HCT116 (cell line): Measurements from ENCODE around the gene RASSF3. TPM values are rescaled to one million over a fixed set of nuclear protein-coding genes. Genes with fewer than 3 reads are reported as not detected.

Source experiments
- ATAC-seq: fragments of 200-7000 bp; cut with Tn5 transposase; 2 replicates; pipeline ENCODE4 v1.9.1; 2020; ENCODE audit warnings: mild to moderate bottlenecking, moderate library complexity
- BruUV-seq: library from RNA; stranded (reverse); fragments of 400-500 nt; replicated peaks from 2 replicates; lab custom pipeline; 2021; lab: Mats Ljungman, UMichigan
- CTCF ChIA-PET: fragments of 300-600 bp; sonication (Branson Sonifier 250); formaldehyde crosslinking; loops from one replicate; lab custom pipeline; 2021; ENCODE audit warnings: antibody characterized with exemption; lab: Charles Lee
- POLR2A ChIA-PET: fragments of 300-600, 350-600 bp; sonication (Branson Sonifier 250); formaldehyde crosslinking; loops from one replicate; lab custom pipeline; 2021; ENCODE audit warnings: antibody characterized with exemption; lab: Charles Lee
- RAD21 ChIA-PET, 2 experiments: fragments of 300-600 bp; sonication (Branson Sonifier 250); formaldehyde crosslinking; loops; one replicate each; lab custom pipeline; 2023; ENCODE audit warnings: low total read pairs in 2 of 2; ENCODE audit not compliant: uncharacterized antibody in 2 of 2, unreplicated experiment in 2 of 2, low non-redundant PET in 1 of 2; lab: Charles Lee
- DNase-seq: peaks from one replicate; pipeline ENCODE4 v3.0.0-alpha.2; 2010; ENCODE audit warnings: low read depth, low spot score
- H2AFZ ChIP-seq: fragments of 200-600 bp; shearing (Covaris generic), sonication (generic); 2 replicates; pipeline ENCODE4 v1.6.1; 2017; ENCODE audit warnings: low read depth, mixed run types, mixed read lengths, antibody characterized with exemption, low read length; ENCODE audit not compliant: poor library complexity, severe bottlenecking
- H3K27ac ChIP-seq: 2 replicates; pipeline ENCODE4 v1.5.1; 2012; ENCODE audit warnings: low read depth, low read length
- H3K27me3 ChIP-seq: fragments of 200-600 bp; sonication (generic); 2 replicates; pipeline ENCODE4 v1.6.1; 2016; ENCODE audit warnings: mixed run types, low read length, mixed read lengths; ENCODE audit not compliant: insufficient read depth
- H3K36me3 ChIP-seq, 2 experiments: fragments of 200-500 bp in 1 of 2; fragments of 200-600 bp in 1 of 2; sonication (Bioruptor generic) in 1 of 2; sonication (generic) in 1 of 2; 2 replicates each; pipeline versions ENCODE4 v1.5.1 to v1.6.1; 2014 to 2016; ENCODE audit warnings: low read length in 2 of 2, inconsistent platforms in 1 of 2, mixed read lengths in 1 of 2, mixed run types in 1 of 2; ENCODE audit not compliant: insufficient read depth in 2 of 2, control insufficient read depth in 1 of 2
- H3K4me1 ChIP-seq, 2 experiments: fragments of 200-600 bp in 1 of 2; sonication (generic) in 1 of 2; 2 replicates each; pipeline versions ENCODE4 v1.5.1 to v1.6.1; 2012 to 2017; ENCODE audit warnings: low read length in 2 of 2, inconsistent platforms in 1 of 2, mild to moderate bottlenecking in 1 of 2, mixed read lengths in 1 of 2, mixed run types in 1 of 2, moderate library complexity in 1 of 2; ENCODE audit not compliant: insufficient read depth in 2 of 2, control insufficient read depth in 1 of 2
- H3K4me2 ChIP-seq: fragments of 200-600 bp; sonication (generic); 2 replicates; pipeline ENCODE4 v1.6.1; 2017; ENCODE audit warnings: mixed run types, low read length, mixed read lengths
- H3K4me3 ChIP-seq, 2 experiments: fragments of 200-600 bp in 1 of 2; sonication (generic) in 1 of 2; replicated peaks in 1 of 2; 2 replicates each; pipeline ENCODE4 v1.5.1; 2011 to 2016; ENCODE audit warnings: low read length in 2 of 2, control low read depth in 1 of 2, low read depth in 1 of 2, mild to moderate bottlenecking in 1 of 2, mixed read lengths in 1 of 2, mixed run types in 1 of 2
- H3K79me2 ChIP-seq: fragments of 200-600 bp; sonication (generic); 2 replicates; pipeline ENCODE4 v1.6.1; 2017; ENCODE audit warnings: mild to moderate bottlenecking, mixed run types, low read length, moderate library complexity, mixed read lengths; ENCODE audit not compliant: insufficient read depth
- H3K9ac ChIP-seq: fragments of 200-600 bp; sonication (generic); 2 replicates; pipeline ENCODE4 v1.6.1; 2016; ENCODE audit warnings: low read length, mixed read lengths
- H3K9me2 ChIP-seq: fragments of 200-600 bp; sonication (generic), shearing (Covaris generic); 2 replicates; pipeline ENCODE4 v1.6.1; 2017; ENCODE audit warnings: mixed run types, mild to moderate bottlenecking, moderate library complexity; ENCODE audit not compliant: insufficient read depth
- H3K9me3 ChIP-seq, 2 experiments: fragments of 200-500 bp in 1 of 2; fragments of 200-600 bp in 1 of 2; sonication (Bioruptor generic) in 1 of 2; sonication (generic) in 1 of 2; 2 replicates each; pipeline ENCODE4 v1.6.1; 2014 to 2017; ENCODE audit warnings: low read length in 2 of 2, mixed read lengths in 2 of 2, inconsistent platforms in 1 of 2, low read depth in 1 of 2, mild to moderate bottlenecking in 1 of 2, mixed run types in 1 of 2, moderate library complexity in 1 of 2; ENCODE audit not compliant: control insufficient read depth in 1 of 2, insufficient read depth in 1 of 2
- H4K20me1 ChIP-seq: fragments of 200-600 bp; sonication (generic), shearing (Covaris generic); 2 replicates; pipeline ENCODE4 v1.6.1; 2017; ENCODE audit warnings: mixed run types, mild to moderate bottlenecking, moderate library complexity; ENCODE audit not compliant: insufficient read depth
- CTCF ChIP-seq, 3 experiments: fragments of 200-600 bp in 1 of 3; sonication (generic) in 1 of 3; IDR thresholded peaks in 2 of 3; conservative IDR thresholded peaks in 1 of 3; 2 replicates each; pipeline ENCODE4 v1.5.1; 2012 to 2017; ENCODE audit warnings: low read depth in 2 of 3, low read length in 2 of 3, antibody characterized with exemption in 1 of 3, borderline replicate concordance in 1 of 3, control low read depth in 1 of 3, mild to moderate bottlenecking in 1 of 3, mixed read lengths in 1 of 3, mixed run types in 1 of 3, moderate library complexity in 1 of 3; ENCODE audit not compliant: insufficient read depth in 1 of 3
- EZH2 ChIP-seq: fragments of 200-600 bp; sonication (generic); IDR thresholded peaks from 2 replicates; pipeline ENCODE4 v1.6.1; 2017; ENCODE audit warnings: antibody characterized with exemption, mixed run types
- EZH2phosphoT487 ChIP-seq: fragments of 200-600 bp; IDR thresholded peaks from 2 replicates; pipeline ENCODE4 v1.6.1; 2018; ENCODE audit warnings: antibody characterized with exemption, borderline replicate concordance
- POLR2A ChIP-seq: IDR thresholded peaks from 2 replicates; pipeline ENCODE4 v1.7.0; 2011; ENCODE audit warnings: borderline replicate concordance; ENCODE audit not compliant: insufficient read depth, insufficient read length; ENCODE audit errors: extremely low read depth
- RAD21 ChIP-seq: IDR thresholded peaks from 2 replicates; pipeline ENCODE4 v1.6.1; 2012; ENCODE audit warnings: low read depth, mild to moderate bottlenecking
- REST ChIP-seq: IDR thresholded peaks from 2 replicates; pipeline ENCODE4 v1.6.1; 2012; ENCODE audit warnings: low read depth
- TCF7L2 ChIP-seq: IDR thresholded peaks from 2 replicates; pipeline ENCODE4 v1.7.0; 2011; ENCODE audit warnings: borderline replicate concordance, inconsistent platforms; ENCODE audit not compliant: insufficient read depth, insufficient read length; ENCODE audit errors: extremely low read depth
- YY1 ChIP-seq: IDR thresholded peaks from 2 replicates; pipeline ENCODE4 v1.6.1; 2011; ENCODE audit warnings: low read length, low read depth, moderate library complexity, mild to moderate bottlenecking; ENCODE audit not compliant: insufficient replicate concordance; ENCODE audit errors: extremely low read depth
- ZBTB33 ChIP-seq: IDR thresholded peaks from 2 replicates; pipeline ENCODE4 v1.6.1; 2011; ENCODE audit warnings: mild to moderate bottlenecking, low read length, moderate library complexity; ENCODE audit not compliant: insufficient replicate concordance; ENCODE audit errors: extremely low read depth
- ZFX ChIP-seq: fragments of 450-650 bp; IDR thresholded peaks from 2 replicates; pipeline ENCODE4 v1.6.1; 2017
- intact Hi-C: fragments of 100-400 bp; cut with micrococcal nuclease; formaldehyde crosslinking; loops from 2 replicates; pipeline ENCODE4 v1.10.0; 2022
- total RNA-seq: library from RNA; stranded (reverse); gene quantifications from one replicate; pipeline ENCODE4 v1.2.1, GENCODE V29; 2021; ENCODE audit not compliant: unreplicated experiment

Gene RASSF3
- total RNA-seq, 1 experiment from 2014 or later = 67.1 TPM

GRCh38 chr12:64595863-64596793 lies 14.2 kb upstream of the RASSF3 start:
- Histone ChIP-seq H3K27ac (no peak overlapping the region), H3K4me3 (no peak overlapping the region), H3K79me2 (no peaks in the 10 kb centered on the region), H3K27me3 (no peaks in the 10 kb centered on the region), H3K4me2 (no peak overlapping the region), H2AFZ (no peak overlapping the region), H3K36me3 (no peaks in the 10 kb centered on the region), H3K9ac (no peak overlapping the region), H3K4me1 (no peaks in the 10 kb centered on the region), H3K9me2 (no peaks in the 10 kb centered on the region), H4K20me1 (no peaks in the 10 kb centered on the region), H3K9me3 (no peaks in the 10 kb centered on the region)
- RAD21 ChIA-PET = no interaction called here
- intact Hi-C loops = no loop called here
- ATAC-seq (no peak), DNase-seq (no peak)
- CTCF ChIA-PET = no interaction called here
- no TSS peak for BruUV-seq
- no peak for TF ChIP-seq ZFX
- TF ChIP-seq RAD21 = no peak
- TF ChIP-seq ZBTB33 = no peak
- no peak for TF ChIP-seq EZH2
- no peak for TF ChIP-seq YY1
- POLR2A ChIA-PET = no interaction called here

DNA sequence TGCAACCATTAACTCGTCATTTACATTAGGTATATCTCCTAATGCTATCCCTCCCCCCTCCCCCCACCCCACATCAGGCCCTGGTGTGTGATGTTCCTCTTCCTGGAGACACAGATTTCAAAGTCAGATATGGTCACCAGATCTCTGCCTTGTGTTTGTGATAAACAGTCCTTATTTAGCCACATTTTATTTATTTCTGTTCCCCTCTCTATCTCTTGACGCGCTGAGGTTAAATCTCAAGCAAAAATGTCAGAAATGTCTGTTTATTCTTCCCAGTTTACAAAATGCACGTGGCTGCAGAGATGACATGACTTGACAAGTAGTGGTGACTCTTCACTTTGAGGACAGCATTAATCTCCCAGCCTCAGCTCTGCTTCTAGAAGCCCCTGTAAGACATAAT lies 11.5 kb upstream of the RASSF3 start:
- no peak overlapping the region for H3K9ac ChIP-seq
- POLR2A ChIA-PET = no interaction called here
- H3K79me2 ChIP-seq = no peaks in the 10 kb centered on the region
- H3K4me2 ChIP-seq = no peak overlapping the region
- H3K9me3 ChIP-seq = no peaks in the 10 kb centered on the region
- H2AFZ ChIP-seq = no peak overlapping the region
- no peaks in the 10 kb centered on the region for H4K20me1 ChIP-seq
- no peak for ATAC-seq
- BruUV-seq = no TSS peak
- no peaks in the 10 kb centered on the region for H3K27me3 ChIP-seq
- no peak for DNase-seq
- CTCF ChIA-PET = no interaction called here
- H3K4me1 ChIP-seq = no peaks in the 10 kb centered on the region
- no peak overlapping the region for H3K27ac ChIP-seq
- H3K9me2 ChIP-seq = no peaks in the 10 kb centered on the region
- H3K36me3 ChIP-seq = no peaks in the 10 kb centered on the region
- H3K4me3 ChIP-seq = no peak overlapping the region
- intact Hi-C loops = no loop called here
- RAD21 ChIA-PET = no interaction called here
- TF ChIP-seq TCF7L2 (no peak), POLR2A (no peak), RAD21 (no peak), EZH2phosphoT487 (no peak), REST (no peak), CTCF (IDR thresholded peaks at IDR 0.05 in 2 of 3, conservative IDR thresholded peaks at IDR 0.05 in 1 of 3; ENCODE audit: borderline replicate concordance in 1 of 3, insufficient read depth in 1 of 3, low read depth in 2 of 3, low read length in 2 of 3) (no peak)
